Measurements from ENCODE around the gene SUPV3L1. TPM values are rescaled to one million over a fixed set of nuclear protein-coding genes. Genes with fewer than 3 reads are reported as not detected.
A peak's percentile ranks its signal among the peaks of the same experiment; 100 is the strongest.

Gene SUPV3L1
- total RNA-seq (2014; rRNA removed): 86.2 and 117 TPM in 2 replicates
- Bru-seq, nascent RNA: percentile 94 among the genes with signal in this experiment
- BruChase-seq, experiment 1, labeled RNA remaining after a 6-hour chase: percentile 94 among the genes with signal in this experiment
- BruChase-seq, experiment 2, labeled RNA remaining after a 2-hour chase: percentile 96 among the genes with signal in this experiment
- long read RNA-seq, transcript SUPV3L1-201 (15 exons, 2,484 nt): major isoform, 102 of 187 reads
- long read RNA-seq, partial matches to known transcripts: 50 of 187 reads
- long read RNA-seq, other reads (novel, unspliced or antisense): 33 of 187 reads

GRCh38 chr10:69179743-69180524, at the start of gene SUPV3L1:
Gene SUPV3L1, plus strand, starts transcription at chr10:69180234. Its CDS starts 58 bp downstream, at chr10:69180292.
- Histone ChIP-seq H2AFZ (ENCODE audit: low read length) (peak within 1 kb of the TSS; percentile 84), H3K36me3 (ENCODE audit: low read depth, low read length) (peaks cover 21% of the 10 kb centered on the region; the same call in 1 of the 2 replicates), H3K9ac (ENCODE audit: low read length) (peak within 1 kb of the TSS; percentile 93), H4K20me1 (ENCODE audit: low read length) (peaks cover 22% of the 10 kb centered on the region), H3K4me3 (ENCODE audit: low read length) (peak within 1 kb of the TSS; percentile 83), H3K4me1 (ENCODE audit: insufficient read depth, low read length) (peaks cover 23% of the 10 kb centered on the region), H3K4me2 (ENCODE audit: low read length) (peak within 1 kb of the TSS; percentile 83), H3K27me3 (ENCODE audit: low read length) (no peaks in the 10 kb centered on the region), H3K9me3 (ENCODE audit: low read length) (no peaks in the 10 kb centered on the region), H3K27ac (ENCODE audit: low read length) (peak within 1 kb of the TSS; percentile 75), H3K9me2 (replicated peaks; ENCODE audit: low read length) (no peaks in the 10 kb centered on the region), H3F3A (ENCODE audit: low read length, unreplicated experiment) (peaks cover 4% of the 10 kb centered on the region), H3K79me2 (ENCODE audit: low read length) (peaks cover 50% of the 10 kb centered on the region)
- no peak for TF ChIP-seq EZH2 (IDR thresholded peaks at IDR 0.05; ENCODE audit: low read length, unreplicated experiment)
- TF ChIP-seq EZH2phosphoT487 (IDR thresholded peaks at IDR 0.05; ENCODE audit: borderline replicate concordance, low read length): no peak
- no peak for TF ChIP-seq CTCF (conservative IDR thresholded peaks at IDR 0.05; ENCODE audit: low read depth, low read length)
- ATAC-seq (peak; percentile 88), DNase-seq (peak; percentile 99)
- POLR2A ChIA-PET (ENCODE audit: unreplicated experiment): no interaction called here
- BruUV-seq (replicated peaks): no TSS peak
- intact Hi-C loops (cut with micrococcal nuclease): loop anchor here (2.0 kb wide), 2 partner anchors 43 to 55 kb away; partner anchors contain the start of gene VPS26A
- CTCF ChIA-PET: no interaction called here

- Histone ChIP-seq H2AFZ (ENCODE audit: low read length) (no peak overlapping the region), H3K36me3 (ENCODE audit: low read depth, low read length) (peaks cover 21% of the 10 kb centered on the region), H3K4me2 (ENCODE audit: low read length) (no peak overlapping the region), H3K4me3 (ENCODE audit: low read length) (no peak overlapping the region), H3K27ac (ENCODE audit: low read length) (no peak overlapping the region), H3K27me3 (ENCODE audit: low read length) (no peaks in the 10 kb centered on the region), H4K20me1 (ENCODE audit: low read length) (peaks cover 21% of the 10 kb centered on the region), H3K9ac (ENCODE audit: low read length) (no peak overlapping the region), H3F3A (ENCODE audit: low read length, unreplicated experiment) (no peaks in the 10 kb centered on the region), H3K9me2 (replicated peaks; ENCODE audit: low read length) (no peaks in the 10 kb centered on the region), H3K9me3 (ENCODE audit: low read length) (no peaks in the 10 kb centered on the region), H3K4me1 (ENCODE audit: insufficient read depth, low read length) (peaks cover 9% of the 10 kb centered on the region), H3K79me2 (ENCODE audit: low read length) (peaks cover 90% of the 10 kb centered on the region)
- ATAC-seq: no peak
- ChIA-PET POLR2A (ENCODE audit: unreplicated experiment) (no interaction called here), CTCF (no interaction called here)
- DNase-seq: no peak
- intact Hi-C loops (cut with micrococcal nuclease): no loop called here
- TF ChIP-seq EZH2phosphoT487 (IDR thresholded peaks at IDR 0.05; ENCODE audit: borderline replicate concordance, low read length) (no peak), CTCF (conservative IDR thresholded peaks at IDR 0.05; ENCODE audit: low read depth, low read length) (no peak), EZH2 (IDR thresholded peaks at IDR 0.05; ENCODE audit: low read length, unreplicated experiment) (no peak)
- no TSS peak for BruUV-seq (replicated peaks)
These were observed 49.8 kb upstream of the SUPV3L1 start for GRCh38 chr10:69130251-69130650.

All from PC-3 (cell line).